IPS DF 6.9 (cell line): ENCODE results near the gene OPCML.

ENCODE experiments used
- DNase-seq: peaks from one replicate; pipeline ENCODE4 v3.0.0-alpha.2; 2013; ENCODE audit warnings: low read depth, low spot score
- H3K27ac ChIP-seq: one replicate; pipeline ENCODE4 v1.5.1; 2013; ENCODE audit warnings: low read length, control low read depth
- H3K27me3 ChIP-seq: 2 replicates; pipeline ENCODE4 v1.6.1; 2013; ENCODE audit warnings: mild to moderate bottlenecking, low read length; ENCODE audit not compliant: control insufficient read depth, insufficient read depth
- H3K36me3 ChIP-seq: 2 replicates; pipeline ENCODE4 v1.6.1; 2013; ENCODE audit warnings: low read length; ENCODE audit not compliant: control insufficient read depth, insufficient read depth
- H3K4me1 ChIP-seq: 2 replicates; pipeline ENCODE4 v1.6.1; 2013; ENCODE audit warnings: low read length; ENCODE audit not compliant: control insufficient read depth, insufficient read depth
- H3K4me3 ChIP-seq: 2 replicates; pipeline ENCODE4 v1.5.1; 2013; ENCODE audit warnings: mild to moderate bottlenecking, low read length
- H3K9me3 ChIP-seq: 2 replicates; pipeline ENCODE4 v1.6.1; 2013; ENCODE audit warnings: low read length, inconsistent platforms; ENCODE audit not compliant: control insufficient read depth, insufficient read depth
- WGBS: extraction: QIAGEN DNeasy Blood & Tissue Kit; methylation state at CpG from one replicate; pipeline ENCODE4 v1.1.7; 2013; ENCODE audit warnings: mixed read lengths, missing lambda C conversion rate; ENCODE audit not compliant: insufficient read length, insufficient coverage; 5-methylcytosine and 5-hydroxymethylcytosine counted together

The OPCML gene

GRCh38 chr11:132692891-132693290 lies 839.4 kb downstream of the OPCML start:
- Histone ChIP-seq H3K4me1 (no peaks in the 10 kb centered on the region), H3K4me3 (no peak overlapping the region), H3K27ac (no peak overlapping the region), H3K27me3 (no peaks in the 10 kb centered on the region), H3K9me3 (no peaks in the 10 kb centered on the region), H3K36me3 (no peaks in the 10 kb centered on the region)
- WGBS = no CpG with 5 or more reads among the region's 1 CpG
- no peak for DNase-seq

DNA sequence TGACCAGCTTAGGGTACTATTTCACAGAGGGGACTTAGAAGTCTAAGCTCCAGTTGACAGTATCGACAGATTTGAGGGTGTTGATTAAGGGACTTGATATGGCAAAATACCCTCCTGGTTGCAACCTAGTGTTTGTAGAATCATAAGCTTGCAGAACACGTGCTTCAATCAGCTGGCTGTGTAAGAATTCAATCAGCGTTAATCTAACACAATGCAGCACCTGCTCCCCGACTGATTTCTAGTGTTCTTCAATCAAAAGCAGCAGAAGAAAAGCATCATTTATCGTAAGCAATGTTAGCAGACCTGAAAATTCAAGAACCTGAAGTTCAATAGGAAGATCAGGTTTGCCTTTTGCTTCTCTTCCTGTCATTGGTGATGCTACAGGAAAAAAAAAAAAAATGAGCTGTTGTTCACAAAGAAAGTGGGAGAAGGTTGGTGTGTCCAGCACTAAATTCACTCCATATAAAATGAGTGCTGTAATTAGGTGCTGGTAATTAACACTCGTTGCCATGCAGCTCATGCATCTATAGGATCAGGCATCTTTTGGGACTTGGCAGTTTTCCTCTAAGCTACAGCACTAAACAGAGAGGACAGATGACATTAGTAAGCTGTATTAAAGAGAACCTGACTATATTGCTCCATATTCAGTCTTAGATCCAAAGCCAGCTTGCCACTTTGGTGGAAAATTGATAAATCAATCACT lies 840.3 kb downstream of the OPCML start:
- DNase-seq = no peak
- Histone ChIP-seq H3K4me3 (no peak overlapping the region), H3K27ac (no peak overlapping the region), H3K27me3 (no peaks in the 10 kb centered on the region), H3K36me3 (no peaks in the 10 kb centered on the region), H3K4me1 (no peaks in the 10 kb centered on the region), H3K9me3 (no peaks in the 10 kb centered on the region)
- no CpG with 5 or more reads among the region's 6 CpGs for WGBS

GRCh38 chr11:132686886-132687285 lies 845.4 kb downstream of the OPCML start:
- DNase-seq = no peak
- WGBS = no CpG with 5 or more reads among the region's 4 CpGs
- no peaks in the 10 kb centered on the region for H3K4me1 ChIP-seq
- H3K27ac ChIP-seq = no peak overlapping the region
- no peaks in the 10 kb centered on the region for H3K27me3 ChIP-seq
- no peaks in the 10 kb centered on the region for H3K36me3 ChIP-seq
- H3K9me3 ChIP-seq = no peaks in the 10 kb centered on the region
- H3K4me3 ChIP-seq = no peak overlapping the region

DNA sequence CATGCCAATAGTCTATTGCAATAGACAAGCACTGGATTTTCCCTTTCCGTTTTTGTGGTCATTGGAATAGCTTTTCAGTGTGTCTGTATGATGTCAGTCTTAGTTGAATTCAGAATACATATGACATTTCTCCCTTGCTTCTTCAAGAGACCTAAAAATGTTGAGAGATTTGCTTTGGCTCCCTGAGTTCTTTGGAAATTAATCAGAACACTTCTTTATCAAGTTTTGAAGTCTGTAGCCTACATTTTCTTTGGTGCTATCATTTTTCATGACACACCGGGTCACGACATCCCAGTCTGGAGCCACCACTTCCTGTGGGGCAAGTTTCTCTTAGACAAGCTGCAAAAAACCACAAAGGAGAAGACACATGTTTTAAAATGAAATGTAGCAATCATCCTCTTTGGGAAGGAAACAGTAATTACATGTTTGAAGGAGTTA lies 847.1 kb downstream of the OPCML start:
- Histone ChIP-seq H3K27ac (no peak overlapping the region), H3K9me3 (no peaks in the 10 kb centered on the region), H3K36me3 (no peaks in the 10 kb centered on the region), H3K4me3 (no peak overlapping the region), H3K4me1 (no peaks in the 10 kb centered on the region), H3K27me3 (no peaks in the 10 kb centered on the region)
- no CpG with 5 or more reads among the region's 3 CpGs for WGBS
- DNase-seq = no peak

- DNase-seq = no peak
- Histone ChIP-seq H3K4me1 (no peaks in the 10 kb centered on the region), H3K27me3 (no peaks in the 10 kb centered on the region), H3K27ac (no peak overlapping the region), H3K4me3 (no peak overlapping the region), H3K36me3 (no peaks in the 10 kb centered on the region), H3K9me3 (no peaks in the 10 kb centered on the region)
- no CpG with 5 or more reads among the region's 2 CpGs for WGBS
Observed at GRCh38 chr11:132683602-132684001, 848.7 kb downstream of the OPCML start.

- no CpG with 5 or more reads among the region's 7 CpGs for WGBS
- no peaks in the 10 kb centered on the region for H3K36me3 ChIP-seq
- DNase-seq = no peak
Observed at GRCh38 chr11:132681971-132682370, 850.3 kb downstream of the OPCML start.

GRCh38 chr11:132680584-132680983 lies 851.7 kb downstream of the OPCML start:
- Histone ChIP-seq H3K4me1 (no peaks in the 10 kb centered on the region), H3K4me3 (no peak overlapping the region), H3K27me3 (no peaks in the 10 kb centered on the region), H3K9me3 (no peaks in the 10 kb centered on the region), H3K36me3 (no peaks in the 10 kb centered on the region), H3K27ac (no peak overlapping the region)
- no CpG with 5 or more reads among the region's 12 CpGs for WGBS
- no peak for DNase-seq

More at GRCh38 chr11:132681971-132682370, 850.3 kb downstream of the OPCML start:
- H3K4me1 ChIP-seq = no peaks in the 10 kb centered on the region
- no peaks in the 10 kb centered on the region for H3K27me3 ChIP-seq
- no peak overlapping the region for H3K4me3 ChIP-seq
- H3K9me3 ChIP-seq = no peaks in the 10 kb centered on the region
- H3K27ac ChIP-seq = no peak overlapping the region

- Histone ChIP-seq H3K4me1 (no peaks in the 10 kb centered on the region), H3K36me3 (no peaks in the 10 kb centered on the region), H3K27ac (no peak overlapping the region), H3K9me3 (no peaks in the 10 kb centered on the region), H3K4me3 (no peak overlapping the region), H3K27me3 (no peaks in the 10 kb centered on the region)
- DNase-seq = no peak
- WGBS = no CpG with 5 or more reads among the region's 4 CpGs
Observed at GRCh38 chr11:132674151-132674550, 858.1 kb downstream of the OPCML start.

DNA sequence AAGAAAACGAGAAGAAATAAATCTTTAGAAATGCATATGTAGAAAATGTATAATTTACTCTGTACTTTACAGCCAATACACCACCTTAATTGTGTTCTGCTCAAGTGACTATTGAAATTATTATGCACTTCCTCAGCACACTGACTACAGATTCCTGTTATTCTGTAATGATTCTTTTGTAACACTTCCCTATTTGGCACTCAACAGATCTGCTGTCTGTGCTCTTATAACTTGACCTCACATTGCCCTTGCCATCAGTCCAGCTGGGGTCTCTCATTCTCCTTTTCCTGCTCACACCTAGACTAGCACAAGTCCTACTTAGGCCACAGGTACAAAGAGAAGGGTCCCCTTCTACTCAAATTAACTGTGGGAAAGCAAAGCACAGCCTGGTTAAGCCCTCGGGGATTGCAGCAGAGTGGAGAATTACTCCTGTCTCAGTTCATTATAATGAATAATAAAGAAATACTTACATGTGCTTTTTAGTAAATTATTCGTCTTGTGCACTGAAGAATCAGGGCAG lies 860.4 kb downstream of the OPCML start:
- no peak overlapping the region for H3K4me3 ChIP-seq
- DNase-seq = no peak
- no peaks in the 10 kb centered on the region for H3K4me1 ChIP-seq
- no peak overlapping the region for H3K27ac ChIP-seq
- 100% methylated on average over 1 of the region's 3 CpGs for WGBS
- no peaks in the 10 kb centered on the region for H3K9me3 ChIP-seq
- H3K27me3 ChIP-seq = no peaks in the 10 kb centered on the region
- no peaks in the 10 kb centered on the region for H3K36me3 ChIP-seq

DNA sequence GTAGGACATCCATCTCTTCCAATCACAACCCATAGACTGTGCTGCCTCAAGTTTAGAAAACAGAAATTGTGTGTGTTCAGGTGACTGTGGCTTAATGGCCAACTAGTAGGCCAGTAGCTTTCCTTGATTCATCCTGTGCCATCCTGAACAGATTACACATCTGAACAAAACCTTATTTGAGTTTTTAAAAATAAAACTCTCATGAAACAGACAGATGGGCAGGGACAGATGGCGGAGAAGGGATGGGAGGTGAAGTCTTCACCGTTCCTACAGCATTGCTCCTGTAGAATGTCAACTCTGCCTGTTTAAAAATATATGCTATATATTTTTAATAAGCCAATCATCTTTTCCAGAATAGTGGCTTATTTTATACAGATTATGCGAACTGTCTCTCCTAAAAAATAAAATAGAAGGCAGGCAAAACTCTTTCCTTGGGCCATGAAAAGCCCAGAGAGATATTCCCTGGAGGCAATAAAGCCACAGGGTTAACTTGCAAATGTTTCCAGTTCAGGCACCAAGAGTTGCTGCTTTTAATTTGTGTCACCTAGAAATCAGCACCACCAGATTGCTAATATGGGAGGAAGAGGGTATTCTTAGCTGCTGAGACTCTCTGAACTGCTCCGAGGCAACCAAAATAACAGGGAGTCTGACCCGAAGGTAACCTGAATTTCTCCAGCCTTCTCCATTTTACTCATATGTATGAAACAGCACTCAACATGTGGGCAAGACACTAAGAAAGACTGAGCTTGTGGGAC lies 861.2 kb downstream of the OPCML start:
- no peaks in the 10 kb centered on the region for H3K27me3 ChIP-seq
- no CpG with 5 or more reads among the region's 5 CpGs for WGBS

More for the DNA sequence above, 861.2 kb downstream of the OPCML start:
- DNase-seq = no peak
- no peak overlapping the region for H3K27ac ChIP-seq
- no peaks in the 10 kb centered on the region for H3K9me3 ChIP-seq
- no peak overlapping the region for H3K4me3 ChIP-seq
- no peaks in the 10 kb centered on the region for H3K4me1 ChIP-seq
- H3K36me3 ChIP-seq = no peaks in the 10 kb centered on the region
